CD4-positive, alpha-beta T cell treated with Interleukin-2 at 100 ng/mL for 4 hours (primary cell): ENCODE data around the gene CLASP1.
"Not testable (repeated sequence)": the region's sequence is repeated elsewhere in the genome, so short reads cannot be mapped to it uniquely, and the experiment has no call there.

Source experiments
- DNase-seq: peaks from one replicate; pipeline ENCODE4 v3.0.0-alpha.2; 2020; ENCODE audit warnings: low spot score

The CLASP1 gene

DNA sequence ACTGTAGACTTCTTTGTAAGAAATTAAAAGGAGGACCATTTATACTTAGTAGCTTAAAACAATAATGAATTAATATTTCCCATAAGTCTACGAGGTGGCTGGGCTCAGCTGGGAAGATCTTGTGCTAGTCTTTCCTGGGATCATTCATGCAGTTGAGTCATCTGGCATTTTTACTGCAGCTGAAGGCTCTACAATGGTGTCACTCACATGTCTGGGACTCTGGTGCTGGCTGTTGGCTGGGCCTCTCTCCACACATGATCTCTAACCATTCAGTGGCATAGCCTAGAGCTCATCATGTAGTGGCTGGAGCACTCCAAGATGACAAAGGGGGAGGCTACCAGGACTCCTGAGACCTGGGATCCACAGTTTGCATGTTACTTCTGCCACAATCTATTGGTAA lies 35.5 kb downstream of the CLASP1 start:
- no peak for DNase-seq

DNA sequence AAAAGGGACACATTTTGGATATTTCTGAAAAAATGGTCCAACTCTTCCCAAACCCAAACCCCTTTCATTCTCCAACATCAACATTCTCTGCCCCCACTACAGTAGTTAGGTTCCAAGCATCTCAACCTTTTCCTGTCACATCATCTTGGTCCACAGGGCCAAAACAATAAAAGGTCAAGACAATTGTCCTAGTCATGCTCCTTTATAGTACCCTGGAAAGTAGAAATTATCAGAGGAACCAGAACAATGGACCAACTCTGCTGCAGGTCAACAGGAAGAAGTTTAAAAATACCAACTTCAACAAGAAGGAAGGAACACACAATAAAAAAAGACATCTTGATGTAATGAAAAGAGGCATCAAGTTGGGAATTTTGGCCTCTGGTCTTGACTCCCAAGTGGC lies 36.1 kb downstream of the CLASP1 start:
- DNase-seq: no peak

DNA sequence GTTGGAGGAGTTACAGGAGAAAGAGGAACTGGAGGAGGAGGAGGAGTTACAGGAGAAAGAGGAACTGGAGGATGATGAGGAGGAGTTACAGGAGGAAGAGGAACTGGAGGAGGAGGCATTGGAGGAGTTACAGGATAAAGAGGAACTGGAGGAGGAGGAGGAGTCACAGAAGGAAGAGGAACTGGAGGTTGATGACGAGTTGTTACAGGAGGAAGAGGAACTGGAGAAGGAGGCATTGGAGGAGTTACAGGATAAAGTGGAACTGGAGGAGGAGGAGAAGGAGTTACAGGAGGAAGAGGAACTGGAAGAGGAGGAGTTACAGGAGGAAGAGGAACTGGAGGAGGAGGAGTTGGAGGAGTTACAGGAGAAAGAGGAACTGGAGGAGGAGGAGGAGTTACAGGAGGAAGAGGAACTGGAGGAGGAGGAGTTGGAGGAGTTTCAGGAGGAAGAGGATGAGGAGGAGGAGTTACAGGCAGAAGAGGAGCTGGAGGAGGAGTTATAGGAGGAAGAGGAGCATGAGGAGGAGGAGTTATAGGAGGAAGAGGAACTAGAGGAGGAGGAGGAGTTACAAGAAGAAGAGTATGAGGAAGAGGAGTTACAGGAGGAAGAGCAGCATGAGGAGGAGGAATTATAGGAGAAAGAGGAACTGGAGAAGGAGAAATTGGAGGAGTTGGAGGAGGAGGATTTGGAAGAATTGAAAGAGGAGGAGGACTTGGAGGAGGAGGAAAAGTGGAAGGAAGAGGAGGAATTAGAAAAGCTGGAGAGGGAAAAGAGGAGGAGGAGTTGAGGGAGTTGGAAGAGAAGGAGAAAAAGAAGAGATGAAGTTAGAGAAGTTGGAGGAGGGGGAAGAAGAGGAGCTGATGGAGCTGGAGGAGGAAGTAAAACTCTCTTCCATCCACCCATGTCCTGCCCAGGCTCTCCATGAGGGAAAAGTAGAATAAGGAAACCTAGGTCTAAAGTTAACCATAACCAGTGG lies 37.2 kb downstream of the CLASP1 start:
- no peak for DNase-seq

- DNase-seq: not testable (repeated sequence)
These were observed 38.1 kb downstream of the CLASP1 start for GRCh38 chr2:121611048-121611649.

DNA sequence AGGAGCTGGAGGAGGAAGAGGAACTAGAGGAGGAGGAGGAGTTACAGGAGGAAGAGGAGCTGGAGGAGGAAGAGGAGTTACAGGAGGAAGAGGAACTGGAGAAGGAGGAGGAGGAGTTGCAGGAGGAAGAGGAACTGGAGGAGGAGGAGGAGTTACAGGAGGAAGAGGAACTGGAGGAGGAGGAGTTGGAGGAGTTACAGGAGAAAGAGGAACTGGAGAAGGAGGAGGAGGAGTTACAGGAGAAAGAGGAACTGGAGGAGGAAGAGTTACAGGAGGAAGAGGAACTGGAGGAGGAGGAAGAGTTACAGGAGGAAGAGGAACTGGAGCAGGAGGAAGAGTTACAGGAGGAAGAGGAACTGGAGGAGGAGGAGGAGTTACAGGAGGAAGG lies 38.8 kb downstream of the CLASP1 start:
- not testable (repeated sequence) for DNase-seq

DNA sequence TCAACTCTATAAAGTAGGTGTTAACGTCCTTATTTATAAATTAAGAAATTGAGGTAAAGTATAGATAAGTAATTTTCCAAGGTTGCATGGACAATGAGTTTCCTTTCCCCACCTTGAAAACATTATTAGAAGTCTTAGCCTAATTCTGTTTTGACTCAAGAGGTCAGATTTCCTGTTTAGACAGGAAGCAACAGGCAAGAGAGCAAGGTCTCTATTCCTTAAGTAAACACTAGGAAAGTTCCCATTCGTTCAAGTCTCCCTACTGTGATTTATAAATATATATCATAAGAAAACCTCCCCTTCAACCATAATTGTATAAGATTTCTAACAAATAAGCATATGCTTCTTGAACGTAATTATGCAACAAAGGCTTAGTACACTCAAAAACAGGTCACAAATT lies 40.3 kb downstream of the CLASP1 start:
- no peak for DNase-seq

- no peak for DNase-seq
These were observed 40.9 kb downstream of the CLASP1 start for GRCh38 chr2:121608367-121608766.

- DNase-seq: no peak
These were observed 43.2 kb downstream of the CLASP1 start for GRCh38 chr2:121605820-121606733.

GRCh38 chr2:121603185-121603584 lies 46.1 kb downstream of the CLASP1 start:
- no peak for DNase-seq

DNA sequence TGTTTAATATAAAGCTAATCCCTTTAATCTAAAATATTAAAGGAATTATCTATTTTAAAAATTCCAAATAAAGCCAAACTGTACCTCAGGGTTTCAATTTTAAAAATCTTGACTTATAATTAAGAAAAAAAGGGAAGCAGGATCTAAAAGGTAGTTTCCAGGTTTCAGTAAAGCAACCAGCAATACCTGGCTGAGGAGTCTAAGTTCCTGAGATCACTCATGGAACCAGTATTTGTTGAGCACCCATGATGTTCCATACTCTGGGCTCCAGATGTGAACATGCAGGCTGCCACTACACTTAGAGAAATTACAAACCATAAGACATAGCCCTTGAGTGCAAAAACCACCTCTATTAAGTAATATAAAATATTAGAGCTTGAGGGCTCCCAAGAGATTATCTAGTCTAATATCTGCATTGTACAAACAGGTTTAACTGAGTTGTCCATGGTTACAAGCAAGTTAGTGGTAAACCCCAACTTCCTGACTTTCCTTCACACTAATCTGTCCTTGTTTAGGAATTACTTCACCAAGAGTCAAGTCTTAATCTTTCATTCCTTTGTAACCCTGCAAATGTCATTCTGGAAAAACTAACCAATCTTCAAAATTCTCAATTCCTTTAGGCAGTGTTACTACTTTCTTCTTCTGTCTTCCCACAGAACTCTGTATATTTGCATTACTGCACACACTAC lies 49.2 kb downstream of the CLASP1 start:
- DNase-seq: no peak

DNA sequence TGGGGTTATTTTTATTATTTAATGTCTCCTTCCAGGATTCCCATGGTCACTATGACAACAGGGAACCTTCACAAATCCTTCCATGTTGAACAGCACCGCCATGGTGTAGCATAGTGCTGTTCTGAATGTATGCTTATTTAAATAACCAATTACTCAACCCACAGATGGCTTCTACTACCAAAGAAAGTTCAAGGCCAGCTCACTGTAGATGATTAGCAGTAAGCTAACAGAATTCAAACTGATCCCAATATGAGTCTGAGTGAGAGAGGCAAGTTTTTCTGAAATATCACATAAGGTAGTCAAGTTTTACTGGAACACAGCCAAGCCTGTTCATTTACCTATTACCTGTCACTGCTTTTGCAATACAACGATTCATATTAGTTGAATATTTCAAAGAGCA lies 51.2 kb downstream of the CLASP1 start:
- no peak for DNase-seq

DNA sequence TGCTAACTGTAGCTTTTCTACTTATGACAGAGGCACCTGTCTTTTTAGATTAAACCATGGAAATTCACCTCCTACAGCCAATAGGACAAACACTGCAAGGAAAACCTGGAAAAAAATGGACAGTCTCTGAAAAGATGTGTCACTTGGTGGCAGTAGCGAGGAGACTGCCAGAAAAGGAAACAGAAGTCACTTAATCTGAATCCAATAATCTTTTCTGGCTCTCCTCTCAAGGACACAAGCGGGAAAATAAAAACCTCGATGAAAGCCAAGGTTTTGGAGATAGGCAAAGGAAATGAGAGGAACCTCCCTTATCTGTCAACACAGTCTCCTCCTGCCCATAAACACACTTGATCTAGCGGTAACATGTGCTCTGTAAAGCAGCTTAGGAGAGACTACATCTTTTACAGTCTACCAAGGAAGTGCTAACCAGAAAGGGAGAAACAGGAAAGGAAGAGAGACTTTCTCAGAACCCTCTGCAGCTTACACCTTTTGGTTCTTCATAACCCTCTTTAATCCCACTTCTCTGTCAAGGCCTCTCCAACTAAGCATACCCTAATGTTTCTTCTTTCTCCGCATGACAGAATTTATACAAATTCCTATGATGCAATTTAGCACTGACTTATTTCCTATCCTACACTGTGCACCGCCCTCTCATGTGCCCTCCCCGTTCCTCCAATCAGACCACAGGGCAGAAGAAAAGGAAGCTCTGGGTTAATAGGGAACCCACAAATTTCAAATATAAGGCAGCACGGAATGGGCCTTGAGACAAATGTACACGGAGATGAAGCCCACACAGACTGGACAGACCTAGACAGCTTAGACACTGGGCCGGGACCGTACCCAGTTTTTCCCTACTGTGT lies 52.8 kb downstream of the CLASP1 start:
- DNase-seq: peak; percentile 2

- no peak for DNase-seq
These were observed 54.0 kb downstream of the CLASP1 start for GRCh38 chr2:121595012-121595891.

DNA sequence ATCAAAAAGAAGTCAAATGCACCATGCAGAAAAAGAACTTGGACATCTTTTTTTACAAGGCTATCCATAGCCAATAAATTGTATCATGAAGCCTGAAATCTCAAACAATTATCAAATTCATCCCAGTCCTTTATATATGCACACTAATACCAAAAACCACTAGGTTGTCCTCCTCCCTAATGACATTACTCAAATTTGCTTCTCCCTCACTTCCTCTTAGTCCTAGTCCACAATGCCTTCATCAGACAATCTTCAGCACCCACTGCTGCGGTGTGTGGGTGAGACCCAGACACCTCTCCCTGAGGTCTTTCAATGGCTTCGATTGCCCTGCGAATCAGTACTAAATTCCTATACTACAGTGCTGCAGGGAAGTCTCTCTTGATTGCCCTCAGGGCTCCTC lies 58.1 kb downstream of the CLASP1 start:
- DNase-seq: no peak

- DNase-seq: no peak
These were observed 60.9 kb downstream of the CLASP1 start for GRCh38 chr2:121588357-121588756.

DNA sequence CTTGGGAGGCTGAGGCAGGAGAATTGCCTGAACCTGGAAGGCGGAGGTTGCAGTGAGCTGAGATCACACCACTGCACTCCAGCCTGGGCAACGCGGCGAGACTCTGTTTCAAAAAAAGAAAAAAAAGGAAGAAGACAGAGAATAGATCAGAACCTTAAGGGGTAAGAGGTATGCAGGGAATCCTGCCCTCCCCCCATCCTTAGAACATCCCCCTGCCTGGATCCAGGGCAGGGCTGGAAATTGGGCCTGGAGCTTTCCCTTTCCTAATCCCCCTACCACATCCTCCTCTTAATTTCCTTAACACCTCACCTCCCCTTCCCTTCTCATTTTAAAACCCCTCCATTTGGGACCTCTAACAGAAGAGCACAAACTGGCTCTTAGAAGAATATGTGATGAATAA lies 62.1 kb downstream of the CLASP1 start:
- no peak for DNase-seq

- no peak for DNase-seq
These were observed 64.5 kb downstream of the CLASP1 start for GRCh38 chr2:121584741-121585140.

- DNase-seq: no peak
These were observed 65.7 kb downstream of the CLASP1 start for GRCh38 chr2:121583555-121583954.

DNA sequence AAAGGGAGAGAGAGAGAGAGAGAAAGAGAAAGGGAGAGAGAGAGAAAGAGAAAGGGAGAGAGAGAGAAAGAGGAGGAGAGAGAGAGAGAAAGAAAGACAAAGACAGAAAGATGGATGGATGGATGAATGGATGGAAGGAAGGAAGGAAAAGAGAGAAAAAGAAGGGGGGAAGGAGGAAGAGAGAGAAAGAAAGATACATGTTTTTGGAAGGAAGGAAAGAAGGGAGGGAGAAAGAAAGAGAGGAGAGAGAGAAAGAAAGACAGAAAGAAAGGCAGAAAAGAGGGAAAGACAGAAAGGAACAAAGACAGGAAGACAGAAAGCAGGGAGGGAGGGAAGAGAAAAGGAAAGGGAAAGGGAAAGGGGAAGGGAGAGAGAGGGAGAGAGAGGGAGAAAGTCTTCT lies 67.0 kb downstream of the CLASP1 start:
- no peak for DNase-seq

- no peak for DNase-seq
These were observed 70.0 kb downstream of the CLASP1 start for GRCh38 chr2:121579309-121579708.
